ENCODE data around the gene CCDC71L. TPM values are rescaled to one million over a fixed set of nuclear protein-coding genes. Genes with fewer than 3 reads are reported as not detected.

Gene CCDC71L
- total RNA-seq, 1 experiment from 2014 or later = 18.4 TPM

GRCh38 chr7:106635411-106635810 lies 25.5 kb downstream of the CCDC71L start:
- Histone ChIP-seq H3K4me1 (ENCODE audit: insufficient read depth, low read length, poor library complexity, severe bottlenecking) (no peaks in the 10 kb centered on the region), H3K27me3 (replicated peaks; ENCODE audit: insufficient read depth, low read depth, low read length, poor library complexity) (peaks cover 23% of the 10 kb centered on the region), H3K27ac (ENCODE audit: low read depth, low read length, poor library complexity, severe bottlenecking) (no peak overlapping the region), H3K9me3 (ENCODE audit: low read depth, low read length, poor library complexity, severe bottlenecking) (no peaks in the 10 kb centered on the region), H3K4me3 (ENCODE audit: low read depth, low read length, poor library complexity, severe bottlenecking) (no peak overlapping the region), H3K36me3 (ENCODE audit: insufficient read depth, low read length, poor library complexity, severe bottlenecking) (no peaks in the 10 kb centered on the region)
- no peak for DNase-seq (ENCODE audit: low spot score)
- intact Hi-C loops (cut with micrococcal nuclease; ENCODE audit: unreplicated experiment) = no loop called here
- POLR2A ChIA-PET (ENCODE audit: low non-redundant PET) = no interaction called here
- no TSS peak for BruUV-seq (replicated peaks)
- CTCF ChIA-PET = no interaction called here
- TF ChIP-seq EZH2 (IDR thresholded peaks at IDR 0.05; ENCODE audit: borderline replicate concordance, low read depth, low read length, poor library complexity, severe bottlenecking) = no peak
- TF ChIP-seq, protein P1, sequence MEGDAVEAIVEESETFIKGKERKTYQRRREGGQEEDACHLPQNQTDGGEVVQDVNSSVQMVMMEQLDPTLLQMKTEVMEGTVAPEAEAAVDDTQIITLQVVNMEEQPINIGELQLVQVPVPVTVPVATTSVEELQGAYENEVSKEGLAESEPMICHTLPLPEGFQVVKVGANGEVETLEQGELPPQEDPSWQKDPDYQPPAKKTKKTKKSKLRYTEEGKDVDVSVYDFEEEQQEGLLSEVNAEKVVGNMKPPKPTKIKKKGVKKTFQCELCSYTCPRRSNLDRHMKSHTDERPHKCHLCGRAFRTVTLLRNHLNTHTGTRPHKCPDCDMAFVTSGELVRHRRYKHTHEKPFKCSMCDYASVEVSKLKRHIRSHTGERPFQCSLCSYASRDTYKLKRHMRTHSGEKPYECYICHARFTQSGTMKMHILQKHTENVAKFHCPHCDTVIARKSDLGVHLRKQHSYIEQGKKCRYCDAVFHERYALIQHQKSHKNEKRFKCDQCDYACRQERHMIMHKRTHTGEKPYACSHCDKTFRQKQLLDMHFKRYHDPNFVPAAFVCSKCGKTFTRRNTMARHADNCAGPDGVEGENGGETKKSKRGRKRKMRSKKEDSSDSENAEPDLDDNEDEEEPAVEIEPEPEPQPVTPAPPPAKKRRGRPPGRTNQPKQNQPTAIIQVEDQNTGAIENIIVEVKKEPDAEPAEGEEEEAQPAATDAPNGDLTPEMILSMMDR (conservative IDR thresholded peaks at IDR 0.05; ENCODE audit: low read depth, low read length) = no peak

DNA sequence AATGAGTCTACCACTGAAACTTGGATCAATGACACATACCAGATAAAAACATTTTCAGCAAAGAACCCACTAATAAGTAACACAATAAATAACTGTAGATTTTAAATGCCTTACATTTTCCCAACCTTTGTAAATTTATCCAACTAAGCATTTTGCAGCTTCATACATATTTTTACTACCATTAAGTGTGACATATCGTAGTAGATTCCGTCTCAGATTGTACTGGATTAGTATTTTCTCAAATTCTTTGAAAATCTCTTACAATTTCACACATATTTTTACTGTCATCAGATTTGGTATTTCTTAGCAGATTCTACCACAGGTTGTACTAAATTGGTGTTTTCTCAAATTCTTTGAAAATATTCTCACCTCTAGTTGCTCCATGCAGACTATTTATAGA lies 26.0 kb downstream of the CCDC71L start:
- no TSS peak for BruUV-seq (replicated peaks)
- Histone ChIP-seq H3K4me3 (ENCODE audit: low read depth, low read length, poor library complexity, severe bottlenecking) (no peak overlapping the region), H3K27me3 (replicated peaks; ENCODE audit: insufficient read depth, low read depth, low read length, poor library complexity) (peaks cover 27% of the 10 kb centered on the region), H3K9me3 (ENCODE audit: low read depth, low read length, poor library complexity, severe bottlenecking) (no peaks in the 10 kb centered on the region), H3K4me1 (ENCODE audit: insufficient read depth, low read length, poor library complexity, severe bottlenecking) (no peaks in the 10 kb centered on the region), H3K36me3 (ENCODE audit: insufficient read depth, low read length, poor library complexity, severe bottlenecking) (no peaks in the 10 kb centered on the region), H3K27ac (ENCODE audit: low read depth, low read length, poor library complexity, severe bottlenecking) (no peak overlapping the region)
- intact Hi-C loops (cut with micrococcal nuclease; ENCODE audit: unreplicated experiment) = no loop called here
- ChIA-PET CTCF (no interaction called here), POLR2A (ENCODE audit: low non-redundant PET) (no interaction called here)
- no peak for DNase-seq (ENCODE audit: low spot score)
- TF ChIP-seq EZH2 (IDR thresholded peaks at IDR 0.05; ENCODE audit: borderline replicate concordance, low read depth, low read length, poor library complexity, severe bottlenecking) = no peak
- TF ChIP-seq, protein P1 (conservative IDR thresholded peaks at IDR 0.05; ENCODE audit: low read depth, low read length) = no peak

DNA sequence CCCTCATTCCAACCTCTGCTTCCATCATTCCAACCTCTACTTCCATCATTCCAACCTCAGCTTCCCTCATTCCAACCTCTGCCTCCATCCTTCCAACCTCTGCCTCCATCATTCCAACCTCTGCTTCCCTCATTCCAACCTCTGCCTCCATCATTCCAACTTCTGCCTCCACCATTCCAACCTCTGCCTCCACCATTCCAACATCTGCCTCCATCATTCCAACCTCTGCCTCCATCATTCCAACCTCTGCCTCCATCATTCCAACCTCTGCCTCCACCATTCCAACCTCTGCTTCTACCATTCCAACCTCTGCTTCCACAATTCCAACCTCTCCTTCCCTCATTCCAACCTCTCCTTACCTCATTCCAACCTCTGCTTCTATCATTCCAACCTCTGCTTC lies 30.3 kb downstream of the CCDC71L start:
- BruUV-seq (replicated peaks) = no TSS peak
- Histone ChIP-seq H3K4me1 (ENCODE audit: insufficient read depth, low read length, poor library complexity, severe bottlenecking) (no peaks in the 10 kb centered on the region), H3K36me3 (ENCODE audit: insufficient read depth, low read length, poor library complexity, severe bottlenecking) (no peaks in the 10 kb centered on the region), H3K4me3 (ENCODE audit: low read depth, low read length, poor library complexity, severe bottlenecking) (no peak overlapping the region), H3K27ac (ENCODE audit: low read depth, low read length, poor library complexity, severe bottlenecking) (no peak overlapping the region), H3K9me3 (ENCODE audit: low read depth, low read length, poor library complexity, severe bottlenecking) (no peaks in the 10 kb centered on the region), H3K27me3 (replicated peaks; ENCODE audit: insufficient read depth, low read depth, low read length, poor library complexity) (peaks cover 36% of the 10 kb centered on the region)
- ChIA-PET POLR2A (ENCODE audit: low non-redundant PET) (no interaction called here), CTCF (no interaction called here)
- DNase-seq (ENCODE audit: low spot score) = no peak
- TF ChIP-seq EZH2 (IDR thresholded peaks at IDR 0.05; ENCODE audit: borderline replicate concordance, low read depth, low read length, poor library complexity, severe bottlenecking) = no peak
- TF ChIP-seq, protein P1 (conservative IDR thresholded peaks at IDR 0.05; ENCODE audit: low read depth, low read length) = no peak
- intact Hi-C loops (cut with micrococcal nuclease; ENCODE audit: unreplicated experiment) = no loop called here

Data from A673 (cell line).